HG03060 (cell line): ENCODE data around the gene ENGASE.

Experiments used
- ATAC-seq: cut with Tn5 transposase; IDR thresholded peaks from one replicate; pipeline ENCODE4 v1.9.1; 2021; ENCODE audit warnings: low read depth, moderate number of reproducible peaks; ENCODE audit not compliant: unreplicated experiment

ENGASE gene

DNA sequence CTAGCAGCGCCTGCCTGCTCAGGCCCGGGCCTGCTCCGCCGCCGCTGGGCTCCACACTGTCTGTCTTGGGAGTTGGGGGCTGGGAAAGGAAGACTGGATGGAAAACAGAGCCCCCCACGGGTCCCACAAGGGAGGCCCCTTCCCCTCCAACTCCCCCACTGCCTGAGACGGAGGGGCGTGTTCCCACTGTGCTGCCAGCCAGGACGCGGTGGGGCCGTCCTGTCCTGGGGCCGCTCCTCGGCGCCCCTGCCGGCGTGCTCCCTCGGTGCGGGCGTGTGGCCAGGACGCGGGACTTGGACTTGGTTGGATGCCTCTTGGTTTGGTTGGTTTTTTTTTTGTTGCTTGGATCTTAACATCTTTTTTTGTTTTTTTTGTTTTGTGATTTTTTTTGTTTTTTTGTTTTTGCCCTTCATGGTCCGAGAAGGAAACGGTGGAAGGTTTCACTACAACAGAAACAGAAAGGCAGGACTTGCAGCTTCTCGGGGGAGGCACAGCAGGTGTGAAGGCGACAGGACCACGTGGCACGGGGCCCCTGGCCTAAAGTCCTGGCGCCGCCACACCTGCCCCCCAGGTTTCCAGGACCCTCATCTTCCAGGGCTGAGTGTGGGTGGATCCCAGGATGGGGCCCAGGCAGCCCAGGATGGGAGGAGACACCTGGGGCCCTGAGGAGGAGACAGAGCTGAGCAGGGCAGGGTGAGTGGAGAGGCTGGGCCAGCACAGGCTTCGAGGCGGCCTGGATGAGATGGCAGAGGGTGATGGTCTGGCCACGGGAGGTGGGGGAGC lies 16.0 kb downstream of the ENGASE start:
- no peak for ATAC-seq

DNA sequence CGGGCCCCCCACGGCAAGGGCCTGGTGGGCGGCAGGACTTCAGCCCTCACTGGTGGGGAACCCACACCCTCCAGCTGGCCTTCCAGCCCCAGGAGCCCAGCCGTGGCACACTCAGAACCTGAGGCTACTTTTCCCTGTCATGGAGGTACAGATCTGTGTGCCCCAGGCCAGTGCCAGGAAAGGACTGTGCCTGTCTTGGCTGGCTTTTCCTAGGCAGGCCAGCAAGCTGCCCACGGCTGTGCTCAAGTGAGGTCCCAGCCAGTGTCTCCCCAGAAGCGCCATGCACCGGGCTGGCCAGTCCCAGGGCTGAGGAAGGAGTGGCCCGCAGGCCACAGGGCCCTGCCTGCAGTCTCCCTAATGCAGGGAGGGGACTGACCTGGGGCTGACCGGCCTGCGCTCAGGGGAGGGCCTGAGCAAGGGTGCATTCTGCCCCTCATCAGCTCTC lies 16.6 kb downstream of the ENGASE start:
- ATAC-seq = no peak

DNA sequence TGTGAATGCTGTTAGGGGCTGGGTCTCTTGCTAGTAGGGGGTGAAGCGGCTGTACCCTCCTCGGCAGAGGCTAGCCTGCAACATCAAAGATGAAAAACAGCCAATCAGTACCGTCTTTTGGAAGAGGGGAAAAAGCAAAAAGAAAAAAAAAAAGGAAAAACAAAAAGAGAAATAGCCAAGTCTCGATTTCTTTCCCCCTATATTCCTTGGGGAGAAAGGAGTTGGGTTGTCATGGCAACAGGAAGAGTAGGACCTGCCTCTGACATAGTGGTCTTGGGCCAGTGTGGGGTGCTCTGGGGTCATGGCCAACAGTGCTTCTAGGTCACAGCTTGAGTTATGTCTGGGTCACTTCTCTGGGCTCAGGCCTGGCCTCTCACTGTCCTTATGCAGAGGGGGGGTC lies 17.9 kb downstream of the ENGASE start:
- no peak for ATAC-seq

DNA sequence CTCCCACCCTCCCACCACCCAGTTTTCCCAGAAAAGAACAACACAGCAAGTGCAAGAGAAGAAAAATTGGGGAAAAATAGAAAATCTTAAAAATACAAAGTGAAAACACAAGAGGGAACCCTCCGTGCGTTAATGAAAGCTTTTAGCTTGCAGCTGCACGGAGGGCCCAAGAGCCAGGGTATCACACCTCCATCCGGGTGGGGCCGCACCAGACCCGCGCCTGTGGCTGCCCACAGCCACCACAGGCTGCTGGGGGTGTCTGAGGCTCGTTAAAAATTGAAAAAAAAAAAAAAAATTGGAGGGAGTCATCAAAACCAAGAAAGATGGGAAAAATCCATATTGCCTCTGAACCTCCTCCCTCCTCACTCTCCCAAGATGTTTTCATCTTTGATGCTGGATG lies 18.6 kb downstream of the ENGASE start:
- ATAC-seq = no peak

DNA sequence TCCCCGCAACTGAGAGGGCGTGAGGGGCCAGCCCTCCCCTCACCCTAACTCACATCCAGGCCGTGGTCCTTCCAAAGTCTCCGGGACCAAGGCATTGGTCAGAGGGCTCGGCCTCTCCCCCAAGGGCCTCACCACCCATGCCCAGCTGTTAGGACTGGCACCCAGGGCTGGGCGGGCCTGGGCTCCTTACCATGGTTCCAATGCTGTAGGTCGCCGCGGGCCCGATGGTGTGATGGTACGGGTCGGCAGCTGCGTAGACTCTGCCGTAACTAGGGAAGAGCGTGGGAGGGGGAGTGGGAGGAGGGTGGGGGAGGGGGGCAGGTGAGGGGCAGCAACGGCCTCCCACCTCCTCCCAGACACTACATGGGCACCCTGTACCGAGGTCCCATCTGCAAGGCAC lies 19.6 kb downstream of the ENGASE start:
- no peak for ATAC-seq

DNA sequence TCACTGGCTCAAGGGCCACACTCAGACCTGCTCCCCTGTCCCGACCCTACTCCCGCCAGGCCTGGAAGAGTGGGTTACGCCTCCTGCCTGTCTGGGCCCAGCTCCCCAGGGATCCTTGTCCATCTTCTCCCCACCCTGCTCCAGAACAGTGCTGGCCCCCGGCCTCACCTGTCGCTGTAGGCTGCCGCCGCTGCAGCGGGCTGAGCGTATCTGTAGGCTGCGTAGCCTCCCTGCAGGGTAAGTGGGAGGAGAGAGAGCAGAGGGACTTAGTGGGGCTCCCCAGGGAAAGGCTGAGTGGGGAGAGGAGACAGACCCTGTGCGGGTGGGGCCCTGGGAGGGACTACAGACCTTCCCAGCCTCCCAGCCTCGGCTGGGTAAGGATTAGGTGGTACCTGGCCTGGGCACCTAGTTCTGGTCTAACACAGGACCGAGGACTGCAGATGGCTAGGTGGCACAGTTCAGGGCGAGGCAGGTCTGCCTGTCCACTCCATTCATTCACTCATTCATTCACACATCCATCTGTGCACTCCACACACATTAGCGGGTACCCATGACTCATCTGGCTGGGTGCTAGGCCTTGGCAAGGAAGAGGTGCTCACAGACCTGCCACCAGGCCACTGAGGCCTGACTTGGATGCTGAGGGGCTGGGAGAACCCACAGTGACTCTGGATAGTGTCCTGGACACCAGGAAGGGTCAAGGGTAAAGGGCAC lies 20.9 kb downstream of the ENGASE start:
- no peak for ATAC-seq

DNA sequence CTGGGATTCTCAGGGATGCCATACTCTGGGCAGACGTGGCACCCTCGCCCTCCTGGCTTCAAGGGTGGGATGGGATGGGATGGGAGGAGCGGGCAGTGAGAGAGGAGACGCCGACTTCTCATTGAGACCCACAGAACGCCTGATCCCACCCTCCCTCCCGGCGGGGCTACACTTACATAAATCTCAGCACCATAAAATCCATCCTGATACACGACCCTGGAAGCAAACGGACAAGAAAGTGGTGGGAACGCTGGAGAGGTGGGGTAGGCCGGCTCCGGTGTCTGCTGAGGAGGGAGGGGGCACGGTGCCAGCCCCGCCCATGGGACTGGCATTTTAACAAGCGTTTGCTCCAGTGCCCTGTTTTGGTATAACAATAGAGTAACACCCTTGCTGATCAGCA lies 21.9 kb downstream of the ENGASE start:
- ATAC-seq = no peak

DNA sequence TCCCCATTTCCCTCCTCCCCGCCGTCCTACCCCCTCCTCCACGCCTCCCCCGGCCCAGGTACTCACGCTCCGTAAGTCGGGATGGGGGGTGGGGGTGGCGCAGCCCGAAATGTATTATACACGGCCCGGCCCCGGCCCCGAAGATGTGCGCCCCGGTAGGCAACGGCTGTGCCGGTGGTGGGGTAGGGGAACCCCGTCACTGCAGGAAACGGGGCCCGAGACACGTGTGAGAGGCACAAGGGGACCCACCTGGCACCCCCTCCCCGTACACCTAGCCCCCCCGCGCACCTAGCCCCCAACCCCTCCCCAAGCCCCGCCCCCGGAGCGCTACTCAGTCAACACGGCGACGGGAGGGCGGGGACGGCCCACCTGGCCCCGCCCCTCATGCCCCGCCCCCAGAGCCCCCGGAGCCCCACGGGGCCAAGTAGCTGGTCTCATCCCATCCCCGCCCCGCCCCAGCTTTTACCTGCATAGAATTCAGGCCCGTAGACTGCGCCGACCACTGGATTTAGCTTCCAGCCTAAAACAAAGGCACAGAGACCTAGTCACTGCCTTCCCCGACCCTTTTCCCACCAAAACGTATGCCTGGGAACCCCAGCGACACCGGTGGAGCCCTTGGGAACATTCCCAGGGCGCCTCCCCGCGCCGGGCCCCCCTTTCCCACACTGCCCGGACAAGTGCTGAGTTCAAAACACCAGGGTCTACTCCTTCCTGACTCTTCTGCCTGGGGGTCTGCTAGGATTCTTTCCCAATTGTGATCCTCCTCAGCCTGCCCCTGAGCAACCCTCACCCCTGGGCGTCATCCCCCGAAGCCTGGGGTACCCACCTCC lies 22.8 kb downstream of the ENGASE start:
- ATAC-seq = no peak

DNA sequence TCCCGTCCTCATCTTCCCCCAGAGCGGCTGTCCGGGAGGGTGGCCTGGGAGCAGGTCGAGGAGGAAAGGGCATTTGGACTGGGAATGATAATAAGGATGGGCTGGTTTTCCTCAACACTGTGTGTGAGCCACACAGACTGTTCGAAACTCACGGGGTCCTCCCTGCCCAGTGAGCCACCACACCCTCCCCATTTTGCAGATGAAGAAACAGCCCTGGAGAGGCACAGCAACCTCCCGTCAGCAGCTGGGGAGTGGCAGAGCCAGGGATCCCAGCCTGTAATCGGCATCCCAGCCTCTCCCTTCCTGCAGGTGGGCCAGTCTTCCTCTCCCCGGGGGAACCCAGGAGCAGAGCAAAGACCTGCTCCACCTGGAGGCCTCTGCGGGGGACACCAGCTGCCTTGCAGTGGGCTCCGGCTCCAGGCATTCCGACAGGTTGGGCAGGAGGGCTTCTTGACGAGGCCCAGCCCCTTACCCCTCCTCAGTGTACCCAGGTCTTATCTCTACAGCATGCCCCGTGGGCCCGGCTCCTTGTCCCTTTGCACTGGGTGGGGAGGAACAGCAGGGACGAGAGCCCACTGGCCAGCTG lies 23.8 kb downstream of the ENGASE start:
- no peak for ATAC-seq

DNA sequence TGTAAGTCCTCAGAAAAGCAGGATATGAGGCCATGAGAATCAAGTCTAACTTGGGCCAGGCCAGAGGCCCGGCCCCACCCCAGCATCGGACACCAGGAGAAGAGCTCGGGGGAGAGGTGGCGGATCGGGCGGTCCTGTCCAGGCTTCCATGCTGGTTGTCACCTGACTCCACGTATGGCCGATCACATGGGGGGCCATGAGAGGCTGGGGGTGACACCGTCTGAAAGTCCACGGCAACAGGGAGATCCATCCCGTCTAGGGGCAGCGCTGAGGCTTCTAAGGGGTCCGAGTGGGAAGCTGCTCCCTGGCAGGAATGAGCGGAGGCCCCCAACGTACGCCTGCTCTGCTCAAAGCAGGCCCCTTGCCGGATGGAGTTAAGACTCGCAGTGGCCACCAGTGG lies 25.8 kb downstream of the ENGASE start:
- no peak for ATAC-seq

DNA sequence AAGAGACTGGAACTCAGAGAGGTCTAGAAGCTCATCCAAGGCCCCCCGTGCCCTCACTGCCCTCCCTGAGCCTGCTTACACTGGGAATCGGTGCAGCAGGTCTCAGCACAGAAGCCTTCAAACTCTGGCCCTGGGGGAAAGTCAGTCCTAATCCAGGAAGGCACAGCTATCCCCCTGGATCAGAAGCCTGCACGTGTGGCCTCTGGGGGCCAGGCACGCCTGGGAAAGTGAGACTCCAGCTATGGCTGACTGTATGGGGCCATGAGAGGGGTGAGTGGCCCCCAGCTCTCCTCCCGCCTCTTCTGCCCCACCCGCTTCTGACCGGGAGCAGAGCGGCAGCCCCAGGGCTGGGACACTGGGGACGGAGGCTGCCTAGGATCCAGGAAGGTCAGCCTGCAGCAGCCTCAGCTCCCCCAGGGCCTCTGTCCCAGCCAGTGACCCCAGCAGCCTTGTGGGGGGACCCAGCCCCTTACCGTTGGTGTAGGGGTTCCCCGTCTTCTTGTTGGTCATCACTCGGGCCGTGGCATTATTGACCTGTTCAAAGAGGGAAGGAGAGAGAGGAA lies 26.6 kb downstream of the ENGASE start:
- ATAC-seq = no peak

DNA sequence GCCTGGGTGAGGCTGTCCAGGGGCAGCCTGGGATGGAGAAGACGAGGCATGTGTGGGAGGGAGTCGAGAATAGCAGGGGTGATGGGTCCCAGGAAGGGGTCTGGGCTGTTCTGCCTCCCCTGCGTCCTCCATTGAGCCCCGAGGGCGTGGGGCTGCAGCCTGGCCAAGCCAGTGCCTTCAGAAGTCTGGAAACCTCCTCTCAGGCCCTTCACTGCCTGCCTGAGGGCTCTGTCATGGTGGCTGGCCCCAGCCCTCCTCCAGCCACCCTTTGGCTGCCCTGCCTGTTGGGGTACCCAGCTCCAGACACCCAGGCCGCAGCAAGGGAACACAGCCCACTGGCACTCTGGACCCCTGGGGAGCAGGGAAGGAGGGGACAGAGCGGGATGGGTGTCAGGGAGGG lies 27.6 kb downstream of the ENGASE start:
- no peak for ATAC-seq

DNA sequence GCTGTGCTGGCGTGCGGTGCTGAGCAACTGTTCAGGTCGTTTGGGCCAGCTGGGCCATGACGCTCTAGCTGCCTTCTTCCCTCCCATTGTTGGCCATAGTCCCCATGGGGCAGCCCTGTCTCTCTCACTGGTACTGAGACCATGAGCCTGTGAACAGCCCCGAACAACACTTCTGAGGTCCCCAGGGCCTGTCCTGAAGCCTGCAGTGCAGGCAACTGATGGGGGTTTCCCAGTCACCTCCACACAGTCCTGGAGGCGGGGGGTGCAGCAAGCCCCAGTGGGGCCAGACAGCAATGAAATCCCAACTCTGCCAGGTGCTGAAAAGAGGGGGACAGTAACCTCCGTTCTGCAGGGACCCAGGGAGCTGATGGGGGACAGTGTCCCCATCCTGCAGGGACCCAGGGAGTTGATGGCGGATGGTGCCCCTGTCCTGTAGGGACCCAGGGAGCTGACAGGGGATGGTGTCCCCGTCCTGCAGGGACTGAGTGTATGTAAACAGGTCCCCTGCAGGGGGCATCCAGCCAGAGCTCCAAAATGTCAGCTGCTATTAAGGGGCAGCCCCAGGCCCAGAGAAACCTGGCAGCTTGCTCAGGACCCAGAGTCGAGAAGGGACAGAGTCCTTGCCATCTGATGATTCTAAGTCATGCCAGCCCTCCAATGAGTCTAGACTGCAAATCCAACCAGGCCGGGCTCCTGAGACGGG lies 30.4 kb downstream of the ENGASE start:
- no peak for ATAC-seq

DNA sequence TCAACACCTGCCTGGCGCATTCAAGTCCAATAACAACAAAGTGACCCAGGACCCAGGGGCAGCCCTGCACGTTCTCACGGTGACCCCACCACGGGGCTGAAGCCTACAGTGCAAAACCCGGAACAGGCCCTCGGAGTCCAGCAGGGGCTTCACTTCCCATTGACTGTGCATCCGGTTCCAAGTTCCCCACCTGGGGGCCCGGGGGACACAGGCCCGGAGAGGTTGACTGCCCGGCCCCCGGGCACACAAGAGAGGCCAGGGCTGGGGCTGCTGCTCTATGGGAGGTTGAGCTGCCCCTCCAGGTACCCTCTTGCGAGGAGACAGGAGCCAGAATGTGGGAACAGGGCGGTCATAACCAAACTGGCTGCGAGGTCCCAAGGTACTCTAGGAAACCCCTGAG lies 31.3 kb downstream of the ENGASE start:
- no peak for ATAC-seq

DNA sequence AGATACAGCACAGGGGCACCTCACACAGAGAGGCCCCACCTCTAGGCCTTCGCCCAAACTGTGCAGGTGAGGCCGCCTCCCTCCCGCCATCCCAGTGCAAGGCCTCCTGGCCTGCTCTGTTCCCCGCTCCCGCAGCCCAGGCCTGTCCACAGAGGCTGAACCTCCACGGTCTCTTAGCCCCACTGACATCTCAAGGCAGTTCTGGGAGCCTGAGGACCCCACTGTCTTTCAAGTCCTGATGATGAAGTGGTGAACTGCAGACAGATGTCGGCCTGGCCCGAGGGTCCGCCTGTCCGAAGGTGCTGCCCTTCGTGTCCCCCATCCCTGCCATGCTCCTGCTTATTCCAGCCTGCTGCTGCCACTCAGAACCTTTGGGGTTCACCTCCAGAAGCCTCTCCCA lies 32.3 kb downstream of the ENGASE start:
- ATAC-seq = no peak

DNA sequence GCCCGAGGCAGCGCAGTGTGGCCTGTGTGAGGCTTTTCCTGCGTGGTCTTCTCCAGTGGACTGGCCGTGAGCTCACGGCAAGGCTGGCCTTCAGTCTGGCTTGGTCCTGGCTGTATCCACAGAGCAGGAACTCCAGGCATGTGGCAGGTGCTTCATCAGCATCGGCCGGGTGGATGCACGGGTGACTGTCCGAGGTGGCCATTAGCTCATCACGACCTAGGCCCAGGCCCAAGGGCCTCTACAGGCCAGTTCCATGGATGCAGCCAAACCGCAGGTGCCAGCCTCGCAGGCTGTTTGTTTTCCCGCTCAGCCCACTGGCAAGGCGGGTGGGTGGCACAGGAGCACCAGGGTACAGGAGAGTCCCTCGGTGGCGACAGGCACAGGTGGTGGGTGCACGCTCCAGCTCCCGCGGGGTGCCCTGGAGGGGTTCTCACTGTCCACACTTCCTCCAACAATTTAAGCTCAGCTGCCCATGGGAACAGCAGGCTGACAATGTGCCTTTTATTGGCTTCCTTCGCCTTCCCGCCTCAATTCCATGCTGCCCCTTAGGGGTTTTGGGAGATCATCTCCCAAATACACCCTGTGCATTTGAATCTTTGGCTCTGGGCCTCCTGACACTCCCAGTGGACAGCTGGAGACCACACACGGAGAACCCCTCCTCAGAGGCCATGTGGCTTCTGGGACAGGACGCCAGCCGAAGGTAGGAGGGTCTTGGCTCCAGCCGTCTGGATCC lies 33.0 kb downstream of the ENGASE start:
- ATAC-seq = no peak

DNA sequence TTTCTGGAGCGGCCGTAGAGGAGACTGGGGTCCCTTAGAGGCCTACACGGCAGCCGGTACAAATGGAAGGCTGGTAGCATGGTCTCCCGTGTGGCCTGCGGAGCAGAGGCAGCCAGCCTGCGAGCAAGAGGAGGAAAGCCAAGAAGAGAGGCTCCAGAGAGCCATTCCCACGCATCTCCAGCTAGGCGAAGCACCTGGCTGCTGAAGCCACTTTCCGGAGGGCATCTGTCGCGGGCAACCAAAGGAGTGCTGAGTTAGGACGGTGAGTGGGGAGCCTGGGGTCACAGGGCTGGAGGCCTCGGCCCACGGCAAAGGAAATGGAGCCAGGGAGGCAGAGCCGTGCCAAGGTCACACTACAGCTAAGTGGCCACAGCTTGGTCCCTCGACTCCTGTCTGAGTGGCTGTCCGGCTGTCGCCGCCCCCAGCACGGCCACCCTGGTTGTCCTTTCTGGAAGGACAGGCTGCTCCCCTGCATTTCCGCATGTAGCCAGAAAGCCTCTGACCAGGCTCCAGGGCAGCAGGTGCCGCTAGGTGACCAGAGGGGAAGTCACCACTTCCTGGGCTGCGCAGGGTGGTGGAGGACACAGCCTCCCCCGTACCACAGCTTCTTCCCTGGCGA lies 33.7 kb downstream of the ENGASE start:
- ATAC-seq = no peak

DNA sequence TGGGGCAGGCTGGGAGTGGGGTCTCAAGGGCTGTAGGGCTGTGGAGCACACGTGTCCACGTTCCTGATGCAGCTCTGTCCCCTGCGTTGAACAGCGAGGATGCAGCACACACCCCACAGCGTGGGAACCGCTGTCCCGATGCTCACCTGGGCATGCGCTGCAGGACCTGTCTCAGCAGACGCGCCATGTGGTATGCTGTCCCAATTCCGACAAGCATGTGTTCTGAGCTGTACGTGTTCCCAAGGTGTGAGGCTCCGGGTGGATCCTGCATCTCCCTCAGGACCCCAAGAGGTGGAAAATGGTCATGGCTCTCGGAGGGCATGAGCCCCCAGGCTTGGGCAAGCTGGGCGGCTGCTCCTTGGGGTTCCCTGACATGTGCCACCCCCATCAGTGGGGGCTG lies 34.2 kb downstream of the ENGASE start:
- no peak for ATAC-seq

DNA sequence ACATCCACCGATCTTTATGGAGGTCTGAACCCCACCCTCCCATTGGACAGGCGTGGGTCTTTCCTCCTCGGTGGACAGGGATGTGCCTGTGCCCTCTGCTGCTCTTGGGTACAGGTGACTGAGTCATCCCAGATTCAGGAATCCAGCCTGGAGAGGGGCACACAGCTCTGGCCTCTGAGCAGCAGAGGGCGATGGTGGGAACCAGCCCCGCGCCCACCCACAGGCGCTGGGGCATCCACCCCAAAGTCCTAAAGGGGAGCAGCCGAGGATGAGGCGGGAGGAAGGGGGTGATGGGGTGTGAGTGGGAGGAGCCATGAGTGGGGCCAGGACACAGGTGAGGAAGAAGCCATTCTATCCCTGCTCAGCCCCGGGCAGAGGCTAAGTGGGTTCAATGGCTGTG lies 35.0 kb downstream of the ENGASE start:
- ATAC-seq = no peak
